GM12801 (cell line): ENCODE results near the gene GDPD5.

Source experiments
- CTCF ChIP-seq: IDR thresholded peaks from one replicate; pipeline ENCODE4 v1.5.1; 2011; ENCODE audit warnings: control low read depth; ENCODE audit not compliant: insufficient read length; ENCODE audit errors: extremely low read depth

GDPD5 gene

GRCh38 chr11:75497788-75498409 is 27.8 kb downstream of the GDPD5 start:
- TF ChIP-seq CTCF, result no peak

GRCh38 chr11:75496305-75496752 is 29.4 kb downstream of the GDPD5 start:
- TF ChIP-seq CTCF, result no peak

- TF ChIP-seq CTCF, result no peak
These were observed 29.9 kb downstream of the GDPD5 start for GRCh38 chr11:75495749-75496304.

GRCh38 chr11:75493626-75494025 is 32.1 kb downstream of the GDPD5 start:
- TF ChIP-seq CTCF, result no peak

- TF ChIP-seq CTCF, result no peak
These were observed 33.4 kb downstream of the GDPD5 start for GRCh38 chr11:75492181-75492820.

- no peak for TF ChIP-seq CTCF
These were observed 34.3 kb downstream of the GDPD5 start for GRCh38 chr11:75491465-75491864.

GRCh38 chr11:75490221-75491181 is 35.2 kb downstream of the GDPD5 start:
- TF ChIP-seq CTCF, result no peak
